ENCODE measurements around the gene ATP5F1C. TPM values are rescaled to one million over a fixed set of nuclear protein-coding genes. Genes with fewer than 3 reads are reported as not detected.

Gene ATP5F1C
- total RNA-seq, 2 donors from 2014 or later: 444 to 610 TPM

DNA sequence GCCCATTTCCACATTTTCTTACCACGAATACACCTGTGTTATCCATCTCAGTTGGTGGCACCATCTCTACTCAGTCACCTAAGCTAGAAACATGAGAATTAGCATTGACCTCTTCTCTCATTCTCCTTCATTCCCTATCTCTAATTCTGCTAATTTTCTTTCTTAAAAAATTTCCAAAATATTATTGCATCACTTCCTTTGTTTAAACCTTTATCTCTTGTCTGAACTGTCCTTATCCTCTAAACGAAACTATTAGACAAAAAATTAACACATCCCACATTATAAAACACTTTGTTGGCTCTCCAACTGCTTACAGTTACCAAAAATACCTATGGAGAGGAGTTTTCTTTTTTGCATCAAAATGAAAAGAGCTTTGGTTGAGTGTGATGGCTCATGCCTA is 48.6 kb downstream of the ATP5F1C start:
- Histone ChIP-seq H3K36me3 (no peaks in the 10 kb centered on the region), H3K27ac (no peak overlapping the region), H3K9me3 (no peaks in the 10 kb centered on the region), H3K9ac (ENCODE audit: low read depth in 2 of 2, low read length in 2 of 2) (no peak overlapping the region), H3K4me1 (no peaks in the 10 kb centered on the region), H3K4me3 (no peak overlapping the region), H3K27me3 (no peaks in the 10 kb centered on the region)
- DNase-seq: no peak
- intact Hi-C loops (cut with DNase I): no loop called here
- TF ChIP-seq, protein P1, sequence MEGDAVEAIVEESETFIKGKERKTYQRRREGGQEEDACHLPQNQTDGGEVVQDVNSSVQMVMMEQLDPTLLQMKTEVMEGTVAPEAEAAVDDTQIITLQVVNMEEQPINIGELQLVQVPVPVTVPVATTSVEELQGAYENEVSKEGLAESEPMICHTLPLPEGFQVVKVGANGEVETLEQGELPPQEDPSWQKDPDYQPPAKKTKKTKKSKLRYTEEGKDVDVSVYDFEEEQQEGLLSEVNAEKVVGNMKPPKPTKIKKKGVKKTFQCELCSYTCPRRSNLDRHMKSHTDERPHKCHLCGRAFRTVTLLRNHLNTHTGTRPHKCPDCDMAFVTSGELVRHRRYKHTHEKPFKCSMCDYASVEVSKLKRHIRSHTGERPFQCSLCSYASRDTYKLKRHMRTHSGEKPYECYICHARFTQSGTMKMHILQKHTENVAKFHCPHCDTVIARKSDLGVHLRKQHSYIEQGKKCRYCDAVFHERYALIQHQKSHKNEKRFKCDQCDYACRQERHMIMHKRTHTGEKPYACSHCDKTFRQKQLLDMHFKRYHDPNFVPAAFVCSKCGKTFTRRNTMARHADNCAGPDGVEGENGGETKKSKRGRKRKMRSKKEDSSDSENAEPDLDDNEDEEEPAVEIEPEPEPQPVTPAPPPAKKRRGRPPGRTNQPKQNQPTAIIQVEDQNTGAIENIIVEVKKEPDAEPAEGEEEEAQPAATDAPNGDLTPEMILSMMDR (IDR thresholded peaks at IDR 0.05): no peak

DNA sequence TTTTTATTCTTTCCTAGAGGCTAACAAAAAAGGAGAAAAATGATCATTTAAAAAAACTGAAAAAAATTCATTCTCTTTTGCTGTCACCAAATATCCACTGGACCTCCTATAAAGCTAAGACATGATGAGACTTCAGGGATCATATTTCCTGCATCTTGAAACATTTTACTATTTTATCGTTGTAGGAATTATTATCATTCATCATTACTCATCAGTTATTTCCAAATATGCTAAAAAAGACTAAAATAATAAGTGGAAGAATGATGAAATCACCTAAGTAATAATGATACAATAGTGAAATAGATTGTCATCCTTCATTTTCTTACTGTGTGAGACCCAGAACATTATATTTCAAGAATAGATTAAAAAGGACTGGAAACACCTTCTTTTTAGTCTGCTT is 58.6 kb downstream of the ATP5F1C start:
- TF ChIP-seq, protein P1 (IDR thresholded peaks at IDR 0.05): no peak
- Histone ChIP-seq H3K27me3 (no peaks in the 10 kb centered on the region), H3K9ac (ENCODE audit: low read depth in 2 of 2, low read length in 2 of 2) (no peak overlapping the region), H3K9me3 (no peaks in the 10 kb centered on the region), H3K4me3 (no peak overlapping the region), H3K27ac (no peak overlapping the region), H3K36me3 (no peaks in the 10 kb centered on the region), H3K4me1 (no peaks in the 10 kb centered on the region)
- no peak for DNase-seq
- intact Hi-C loops (cut with DNase I): no loop called here

DNA sequence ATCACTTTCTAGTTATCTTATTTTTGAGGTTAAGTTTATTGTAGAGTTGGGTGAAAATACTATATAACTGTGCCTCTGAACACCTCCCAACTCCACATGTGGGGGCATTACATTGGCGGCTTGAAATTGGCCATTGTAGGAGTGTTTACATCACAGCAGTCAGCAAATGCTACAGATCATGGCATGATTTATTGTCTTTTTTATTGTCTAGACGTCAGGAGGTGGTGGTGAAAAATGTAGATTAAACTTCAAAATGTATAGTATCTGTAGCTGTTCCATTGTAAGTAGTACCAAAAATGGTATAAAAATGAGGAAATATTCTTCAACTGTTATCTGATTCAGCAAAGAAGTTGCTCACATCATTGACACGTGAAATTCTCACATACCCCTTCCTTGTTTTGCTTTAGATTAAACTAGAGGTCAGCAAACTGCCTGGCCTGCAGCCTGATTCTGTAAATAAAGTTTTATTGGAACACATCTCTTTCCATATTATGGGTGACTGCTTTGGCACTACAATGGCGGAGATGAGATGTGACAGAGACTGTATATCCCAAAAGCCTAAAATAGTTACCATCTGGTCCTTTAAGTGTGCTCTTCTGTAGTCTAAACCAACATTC is 65.4 kb downstream of the ATP5F1C start:
- H3K4me3 ChIP-seq: no peak overlapping the region
- no peak for DNase-seq
- no peaks in the 10 kb centered on the region for H3K36me3 ChIP-seq
- no peak overlapping the region for H3K27ac ChIP-seq
- H3K9ac ChIP-seq (ENCODE audit: low read depth in 2 of 2, low read length in 2 of 2): no peak overlapping the region
- no peaks in the 10 kb centered on the region for H3K9me3 ChIP-seq
- H3K4me1 ChIP-seq: peaks cover 5% of the 10 kb centered on the region
- no peaks in the 10 kb centered on the region for H3K27me3 ChIP-seq
- TF ChIP-seq, protein P1 (IDR thresholded peaks at IDR 0.05): no peak
- intact Hi-C loops (cut with DNase I): no loop called here

DNA sequence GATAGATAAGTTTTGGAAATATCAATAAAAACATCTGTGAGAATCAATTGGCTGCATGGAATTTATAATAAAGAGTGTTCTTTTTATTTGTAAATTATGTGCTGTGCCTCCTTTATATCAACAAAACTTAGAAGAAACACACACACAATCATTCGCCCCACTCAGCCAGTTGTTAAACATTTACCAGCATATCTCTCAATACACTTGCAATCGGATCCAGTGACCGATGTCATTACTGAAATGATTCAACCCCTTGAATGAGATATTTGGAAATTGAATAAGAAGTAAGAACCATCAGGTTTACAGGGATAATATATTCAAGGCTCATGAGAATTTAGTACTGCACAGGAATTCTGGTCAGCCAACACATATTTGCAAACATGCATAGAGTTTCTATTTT is 65.9 kb downstream of the ATP5F1C start:
- H3K9me3 ChIP-seq: no peaks in the 10 kb centered on the region
- TF ChIP-seq, protein P1 (IDR thresholded peaks at IDR 0.05): no peak
- H3K9ac ChIP-seq (ENCODE audit: low read depth in 2 of 2, low read length in 2 of 2): no peak overlapping the region
- peaks cover 5% of the 10 kb centered on the region for H3K4me1 ChIP-seq
- no peaks in the 10 kb centered on the region for H3K36me3 ChIP-seq
- no peak for DNase-seq
- H3K27me3 ChIP-seq: no peaks in the 10 kb centered on the region
- H3K4me3 ChIP-seq: no peak overlapping the region
- no peak overlapping the region for H3K27ac ChIP-seq
- intact Hi-C loops (cut with DNase I): no loop called here

DNA sequence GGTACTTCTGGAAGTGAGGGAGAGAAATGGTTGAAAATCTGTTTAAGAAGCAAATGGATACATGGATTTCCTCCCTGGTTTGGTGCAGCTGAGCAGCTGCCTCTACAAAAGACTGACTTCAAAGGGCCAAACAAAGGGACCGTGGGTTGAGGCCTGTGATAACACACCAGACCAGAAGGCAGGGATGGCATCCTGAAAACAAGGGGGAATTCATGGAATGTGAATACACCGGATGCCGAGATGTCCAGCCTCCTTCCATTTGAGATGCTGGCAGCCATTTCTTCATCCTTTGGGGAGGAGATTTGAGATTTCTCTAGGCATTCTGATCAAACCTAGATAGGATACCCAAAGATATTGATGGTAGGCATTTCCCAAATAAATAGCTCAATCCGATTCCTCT is 67.2 kb downstream of the ATP5F1C start:
- no peak overlapping the region for H3K4me3 ChIP-seq
- peaks cover 5% of the 10 kb centered on the region for H3K4me1 ChIP-seq
- no peaks in the 10 kb centered on the region for H3K27me3 ChIP-seq
- intact Hi-C loops (cut with DNase I): no loop called here
- no peak for DNase-seq
- H3K9ac ChIP-seq (ENCODE audit: low read depth in 2 of 2, low read length in 2 of 2): no peak overlapping the region
- no peaks in the 10 kb centered on the region for H3K36me3 ChIP-seq
- no peaks in the 10 kb centered on the region for H3K9me3 ChIP-seq
- no peak overlapping the region for H3K27ac ChIP-seq
- TF ChIP-seq, protein P1 (IDR thresholded peaks at IDR 0.05): no peak

Data from colonic mucosa (tissue), 4 donors.